GM12875 (cell line): Measurements from ENCODE around the gene AMH.
"Not testable (repeated sequence)": the region's sequence is repeated elsewhere in the genome, so short reads cannot be mapped to it uniquely, and the experiment has no call there.

ENCODE experiments used
- H3K4me3 ChIP-seq: one replicate; pipeline ENCODE4 v1.5.1; 2011; ENCODE audit warnings: low read depth, low read length, control low read depth
- TF ChIP-seq, protein P1 (sequence below): IDR thresholded peaks from 2 replicates; pipeline ENCODE4 v1.5.1; 2011; ENCODE audit warnings: low read depth, mild to moderate bottlenecking, control low read depth, inconsistent platforms, low read length, moderate library complexity, borderline replicate concordance; ENCODE audit not compliant: insufficient read depth

Gene AMH

DNA sequence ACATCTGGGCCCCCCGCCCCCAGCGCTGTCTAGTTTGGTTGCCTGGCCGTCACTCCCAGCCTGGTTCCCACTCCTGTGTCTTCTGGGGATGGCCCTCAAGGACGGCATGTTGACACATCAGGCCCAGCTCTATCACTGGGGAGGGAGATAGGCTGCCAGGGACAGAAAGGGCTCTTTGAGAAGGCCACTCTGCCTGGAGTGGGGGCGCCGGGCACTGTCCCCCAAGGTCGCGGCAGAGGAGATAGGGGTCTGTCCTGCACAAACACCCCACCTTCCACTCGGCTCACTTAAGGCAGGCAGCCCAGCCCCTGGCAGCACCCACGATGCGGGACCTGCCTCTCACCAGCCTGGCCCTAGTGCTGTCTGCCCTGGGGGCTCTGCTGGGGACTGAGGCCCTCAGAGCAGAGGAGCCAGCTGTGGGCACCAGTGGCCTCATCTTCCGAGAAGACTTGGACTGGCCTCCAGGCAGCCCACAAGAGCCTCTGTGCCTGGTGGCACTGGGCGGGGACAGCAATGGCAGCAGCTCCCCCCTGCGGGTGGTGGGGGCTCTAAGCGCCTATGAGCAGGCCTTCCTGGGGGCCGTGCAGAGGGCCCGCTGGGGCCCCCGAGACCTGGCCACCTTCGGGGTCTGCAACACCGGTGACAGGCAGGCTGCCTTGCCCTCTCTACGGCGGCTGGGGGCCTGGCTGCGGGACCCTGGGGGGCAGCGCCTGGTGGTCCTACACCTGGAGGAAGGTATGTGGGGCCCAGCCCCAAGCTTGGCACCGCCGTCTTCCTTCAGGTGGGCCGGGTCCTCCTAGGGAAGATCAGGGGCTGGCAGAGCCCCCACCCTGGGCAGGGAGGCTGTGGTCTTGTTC lies at the start of gene AMH:
TSS of gene AMH (plus strand) at position 314 of the 857 bp plus-strand sequence. CDS start at position 324, 10 bp downstream.
- TF ChIP-seq, protein P1, sequence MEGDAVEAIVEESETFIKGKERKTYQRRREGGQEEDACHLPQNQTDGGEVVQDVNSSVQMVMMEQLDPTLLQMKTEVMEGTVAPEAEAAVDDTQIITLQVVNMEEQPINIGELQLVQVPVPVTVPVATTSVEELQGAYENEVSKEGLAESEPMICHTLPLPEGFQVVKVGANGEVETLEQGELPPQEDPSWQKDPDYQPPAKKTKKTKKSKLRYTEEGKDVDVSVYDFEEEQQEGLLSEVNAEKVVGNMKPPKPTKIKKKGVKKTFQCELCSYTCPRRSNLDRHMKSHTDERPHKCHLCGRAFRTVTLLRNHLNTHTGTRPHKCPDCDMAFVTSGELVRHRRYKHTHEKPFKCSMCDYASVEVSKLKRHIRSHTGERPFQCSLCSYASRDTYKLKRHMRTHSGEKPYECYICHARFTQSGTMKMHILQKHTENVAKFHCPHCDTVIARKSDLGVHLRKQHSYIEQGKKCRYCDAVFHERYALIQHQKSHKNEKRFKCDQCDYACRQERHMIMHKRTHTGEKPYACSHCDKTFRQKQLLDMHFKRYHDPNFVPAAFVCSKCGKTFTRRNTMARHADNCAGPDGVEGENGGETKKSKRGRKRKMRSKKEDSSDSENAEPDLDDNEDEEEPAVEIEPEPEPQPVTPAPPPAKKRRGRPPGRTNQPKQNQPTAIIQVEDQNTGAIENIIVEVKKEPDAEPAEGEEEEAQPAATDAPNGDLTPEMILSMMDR = no peak
- H3K4me3 ChIP-seq = no peak within 1 kb of the TSS

DNA sequence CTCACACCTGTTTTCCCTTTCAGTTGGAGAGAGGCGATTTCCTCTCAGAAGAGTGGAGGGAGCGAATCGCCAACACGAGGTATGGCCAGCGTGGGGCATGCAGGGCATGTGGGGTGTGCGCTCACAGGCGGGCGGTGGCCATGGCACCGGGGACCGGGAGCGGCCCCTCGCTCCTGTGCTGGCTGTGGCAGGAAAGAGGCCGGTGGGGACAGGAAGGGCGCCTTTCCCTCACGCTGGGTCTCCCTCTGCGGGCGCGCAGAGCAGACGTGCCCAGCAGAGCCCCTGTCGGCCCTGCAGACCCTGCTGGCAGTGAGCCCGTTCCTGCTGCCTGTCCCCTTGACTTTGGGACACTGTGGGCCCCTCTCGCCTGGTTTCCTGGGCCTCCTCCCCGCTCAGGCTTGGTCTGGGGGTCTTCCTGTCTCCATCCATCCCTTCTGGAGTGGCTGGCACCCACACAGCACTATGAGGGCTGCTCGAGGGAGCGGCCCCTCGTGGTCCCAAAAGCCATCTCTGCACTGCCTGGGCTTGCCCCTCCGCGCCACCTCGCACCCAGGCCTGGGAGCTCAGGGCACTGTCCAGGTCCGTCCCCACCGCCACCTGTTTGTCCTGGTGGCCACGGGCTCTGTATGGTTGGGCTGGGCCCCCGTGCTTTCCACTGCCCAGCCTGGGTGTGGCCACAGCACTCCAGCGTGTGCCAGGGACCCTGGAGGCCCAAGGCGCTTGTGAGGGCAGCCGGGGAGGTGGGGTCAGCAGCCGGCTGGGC lies 49.1 kb upstream of the AMH start:
- no peak overlapping the region for H3K4me3 ChIP-seq
- TF ChIP-seq, protein P1 = no peak

DNA sequence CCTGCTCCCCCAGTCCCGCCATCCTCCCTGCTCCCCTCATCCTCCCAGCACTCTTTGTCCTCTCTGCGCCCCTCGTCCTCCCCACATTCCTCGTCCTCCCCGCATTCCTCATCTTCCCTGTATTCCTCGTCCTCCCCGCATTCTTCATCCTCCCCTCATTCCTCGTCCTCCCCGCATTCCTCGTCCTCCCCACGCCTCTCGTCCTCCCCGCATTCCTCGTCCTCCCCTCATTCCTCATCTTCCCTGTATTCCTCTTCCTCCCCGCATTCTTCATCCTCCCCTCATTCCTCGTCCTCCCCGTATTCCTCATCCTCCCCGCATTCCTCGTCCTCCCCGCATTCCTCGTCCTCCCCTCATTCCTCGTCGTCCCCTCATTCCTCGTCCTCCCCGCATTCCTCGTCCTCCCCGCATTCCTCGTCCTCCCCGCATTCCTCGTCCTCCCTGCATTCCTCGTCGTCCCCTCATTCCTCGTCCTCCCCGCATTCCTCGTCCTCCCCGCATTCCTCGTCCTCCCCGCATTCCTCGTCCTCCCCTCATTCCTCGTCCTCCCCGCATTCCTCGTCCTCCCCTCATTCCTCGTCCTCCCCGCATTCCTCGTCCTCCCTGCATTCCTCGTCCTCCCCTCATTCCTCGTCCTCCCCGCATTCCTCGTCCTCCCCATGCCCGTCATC lies 48.4 kb upstream of the AMH start:
- not testable (repeated sequence) for H3K4me3 ChIP-seq

DNA sequence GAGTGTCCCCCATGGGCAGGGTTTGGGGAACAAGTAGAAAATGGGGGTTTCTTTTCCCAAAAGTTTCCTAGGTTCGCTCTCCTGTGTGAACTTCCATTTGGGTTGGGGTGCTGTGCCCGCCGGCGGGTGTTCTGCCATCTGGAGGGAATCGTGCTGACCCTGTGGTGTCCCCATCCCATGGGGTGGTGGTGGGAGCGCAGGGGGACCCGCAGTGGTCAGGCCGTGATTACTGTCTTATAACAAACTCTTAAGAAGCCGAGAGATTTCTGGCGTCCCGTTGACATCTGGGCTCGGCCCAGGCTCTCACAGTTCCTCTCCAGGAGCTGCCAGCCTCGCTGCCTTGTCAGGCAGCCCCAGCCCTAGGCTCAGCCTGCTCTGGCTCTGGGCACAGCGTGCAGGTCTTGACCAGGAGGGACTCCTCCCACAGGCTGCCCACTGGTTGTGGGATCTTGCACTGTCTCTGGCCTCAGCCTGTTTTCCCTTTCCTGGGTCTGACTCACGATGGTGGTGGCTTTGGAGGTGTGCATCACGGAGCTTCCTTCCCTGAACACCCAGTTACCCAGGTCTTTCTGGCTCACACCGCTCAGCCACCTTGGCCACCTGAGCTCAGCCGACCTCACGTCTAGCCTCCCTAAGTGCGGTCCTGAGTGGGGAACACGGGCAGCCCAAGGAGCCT lies 47.5 kb upstream of the AMH start:
- TF ChIP-seq, protein P1 = no peak
- no peak overlapping the region for H3K4me3 ChIP-seq

DNA sequence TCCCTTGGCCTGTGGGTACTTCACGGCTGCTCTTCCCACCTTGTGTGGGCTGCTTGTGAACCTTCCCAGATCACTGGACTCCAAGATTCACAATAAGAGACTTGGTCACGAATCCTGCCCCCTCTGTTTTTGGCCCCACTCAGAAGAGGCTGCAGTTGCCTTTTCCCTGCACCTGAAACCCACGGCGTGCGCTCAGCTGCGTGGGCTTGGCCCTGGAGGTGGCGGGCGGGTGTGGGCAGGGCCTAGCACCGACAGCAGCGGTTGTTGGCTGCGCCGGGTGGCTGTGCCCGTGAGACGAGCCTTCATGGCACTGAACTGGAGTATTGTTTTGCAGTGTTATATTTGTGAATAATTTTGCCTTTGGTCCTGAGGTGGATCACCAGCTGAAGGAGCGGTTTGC lies 46.8 kb upstream of the AMH start:
- TF ChIP-seq, protein P1 = no peak
- H3K4me3 ChIP-seq = no peak overlapping the region

DNA sequence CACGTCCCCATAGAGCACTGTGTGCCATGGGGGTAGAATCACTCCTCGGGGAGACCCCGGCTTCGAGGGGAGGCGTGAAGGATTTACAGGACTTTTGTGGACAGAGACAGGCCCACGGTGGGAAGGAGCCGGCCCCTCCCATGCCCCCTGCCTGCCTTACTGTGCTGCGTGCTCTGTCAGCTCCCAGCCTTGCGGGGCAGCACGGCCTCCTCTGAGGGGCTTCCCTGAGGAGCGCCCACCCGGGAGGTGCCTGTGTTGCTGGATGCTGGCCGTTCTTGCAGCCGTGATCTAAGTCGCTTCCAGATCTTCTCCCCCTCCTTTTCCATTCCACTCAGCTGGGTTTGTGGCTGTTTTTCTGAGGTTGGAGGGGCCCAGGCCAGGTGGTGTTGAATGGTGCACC lies 42.1 kb upstream of the AMH start:
- TF ChIP-seq, protein P1 = no peak
- no peak overlapping the region for H3K4me3 ChIP-seq
